GM23338 (cell line): ENCODE data around the gene CYTL1. TPM values are rescaled to one million over a fixed set of nuclear protein-coding genes. Genes with fewer than 3 reads are reported as not detected.

Experiments used
- CREB1 ChIP-seq: fragments of 250-450 bp; sonication (Bioruptor Pico); IDR thresholded peaks from 2 replicates; pipeline ENCODE4 v1.5.0; 2020; ENCODE audit warnings: low read depth, mild to moderate bottlenecking, moderate library complexity
- ETS1 ChIP-seq: IDR thresholded peaks from 2 replicates; pipeline ENCODE4 v1.6.1; 2016; ENCODE audit warnings: antibody characterized with exemption
- JUNB ChIP-seq: IDR thresholded peaks from one replicate; pipeline ENCODE4 v1.6.1; 2016; ENCODE audit warnings: antibody characterized with exemption; ENCODE audit not compliant: unreplicated experiment
- NANOG ChIP-seq: IDR thresholded peaks from 2 replicates; pipeline ENCODE4 v1.6.1; 2016; ENCODE audit warnings: antibody characterized with exemption, borderline replicate concordance
- POLR2AphosphoS5 ChIP-seq: IDR thresholded peaks from 2 replicates; pipeline ENCODE4 v1.6.1; 2016; ENCODE audit warnings: antibody characterized with exemption, low read depth
- STAT1 ChIP-seq: IDR thresholded peaks from one replicate; pipeline ENCODE4 v1.6.1; 2016; ENCODE audit warnings: antibody characterized with exemption; ENCODE audit not compliant: unreplicated experiment
- ZNF114 ChIP-seq: fragments of 250-450 bp; sonication (Bioruptor Pico); IDR thresholded peaks from 2 replicates; pipeline ENCODE4 v1.5.0; 2020; ENCODE audit warnings: mild to moderate bottlenecking, moderate library complexity
- polyA plus RNA-seq: library from polyadenylated mRNA; unstranded; fragments of >200 nt; fragmentation: Nextera tagmentation; extraction: Ambion mirVana; gene quantifications from 2 replicates; pipeline ENCODE4 v1.2.1, GENCODE V29; 2016
- total RNA-seq: library from RNA; depleted of rRNA; stranded (reverse); fragments of >200 nt; shearing (Covaris generic); gene quantifications from 2 replicates; pipeline ENCODE4 v1.2.3, GENCODE V29; 2014
- TF ChIP-seq, protein P1 (sequence below): fragments of 250-450 bp; sonication (Bioruptor Pico); IDR thresholded peaks from 2 replicates; pipeline ENCODE4 v1.5.0; 2020; ENCODE audit warnings: mild to moderate bottlenecking, moderate library complexity
- TF ChIP-seq, protein P2 (sequence below), 2 experiments: fragments of 200-600 bp in 1 of 2; sonication (generic) in 1 of 2; conservative IDR thresholded peaks; 2 replicates each; pipeline versions ENCODE4 v1.5.1 to v1.6.1; 2016 to 2017; ENCODE audit warnings: antibody characterized with exemption in 2 of 2, low read depth in 2 of 2, mild to moderate bottlenecking in 2 of 2, moderate library complexity in 1 of 2

The CYTL1 gene
- total and polyA plus RNA-seq, 2 experiments from 2014 or later = 12.6 to 17.6 TPM

- TF ChIP-seq, protein P1, sequence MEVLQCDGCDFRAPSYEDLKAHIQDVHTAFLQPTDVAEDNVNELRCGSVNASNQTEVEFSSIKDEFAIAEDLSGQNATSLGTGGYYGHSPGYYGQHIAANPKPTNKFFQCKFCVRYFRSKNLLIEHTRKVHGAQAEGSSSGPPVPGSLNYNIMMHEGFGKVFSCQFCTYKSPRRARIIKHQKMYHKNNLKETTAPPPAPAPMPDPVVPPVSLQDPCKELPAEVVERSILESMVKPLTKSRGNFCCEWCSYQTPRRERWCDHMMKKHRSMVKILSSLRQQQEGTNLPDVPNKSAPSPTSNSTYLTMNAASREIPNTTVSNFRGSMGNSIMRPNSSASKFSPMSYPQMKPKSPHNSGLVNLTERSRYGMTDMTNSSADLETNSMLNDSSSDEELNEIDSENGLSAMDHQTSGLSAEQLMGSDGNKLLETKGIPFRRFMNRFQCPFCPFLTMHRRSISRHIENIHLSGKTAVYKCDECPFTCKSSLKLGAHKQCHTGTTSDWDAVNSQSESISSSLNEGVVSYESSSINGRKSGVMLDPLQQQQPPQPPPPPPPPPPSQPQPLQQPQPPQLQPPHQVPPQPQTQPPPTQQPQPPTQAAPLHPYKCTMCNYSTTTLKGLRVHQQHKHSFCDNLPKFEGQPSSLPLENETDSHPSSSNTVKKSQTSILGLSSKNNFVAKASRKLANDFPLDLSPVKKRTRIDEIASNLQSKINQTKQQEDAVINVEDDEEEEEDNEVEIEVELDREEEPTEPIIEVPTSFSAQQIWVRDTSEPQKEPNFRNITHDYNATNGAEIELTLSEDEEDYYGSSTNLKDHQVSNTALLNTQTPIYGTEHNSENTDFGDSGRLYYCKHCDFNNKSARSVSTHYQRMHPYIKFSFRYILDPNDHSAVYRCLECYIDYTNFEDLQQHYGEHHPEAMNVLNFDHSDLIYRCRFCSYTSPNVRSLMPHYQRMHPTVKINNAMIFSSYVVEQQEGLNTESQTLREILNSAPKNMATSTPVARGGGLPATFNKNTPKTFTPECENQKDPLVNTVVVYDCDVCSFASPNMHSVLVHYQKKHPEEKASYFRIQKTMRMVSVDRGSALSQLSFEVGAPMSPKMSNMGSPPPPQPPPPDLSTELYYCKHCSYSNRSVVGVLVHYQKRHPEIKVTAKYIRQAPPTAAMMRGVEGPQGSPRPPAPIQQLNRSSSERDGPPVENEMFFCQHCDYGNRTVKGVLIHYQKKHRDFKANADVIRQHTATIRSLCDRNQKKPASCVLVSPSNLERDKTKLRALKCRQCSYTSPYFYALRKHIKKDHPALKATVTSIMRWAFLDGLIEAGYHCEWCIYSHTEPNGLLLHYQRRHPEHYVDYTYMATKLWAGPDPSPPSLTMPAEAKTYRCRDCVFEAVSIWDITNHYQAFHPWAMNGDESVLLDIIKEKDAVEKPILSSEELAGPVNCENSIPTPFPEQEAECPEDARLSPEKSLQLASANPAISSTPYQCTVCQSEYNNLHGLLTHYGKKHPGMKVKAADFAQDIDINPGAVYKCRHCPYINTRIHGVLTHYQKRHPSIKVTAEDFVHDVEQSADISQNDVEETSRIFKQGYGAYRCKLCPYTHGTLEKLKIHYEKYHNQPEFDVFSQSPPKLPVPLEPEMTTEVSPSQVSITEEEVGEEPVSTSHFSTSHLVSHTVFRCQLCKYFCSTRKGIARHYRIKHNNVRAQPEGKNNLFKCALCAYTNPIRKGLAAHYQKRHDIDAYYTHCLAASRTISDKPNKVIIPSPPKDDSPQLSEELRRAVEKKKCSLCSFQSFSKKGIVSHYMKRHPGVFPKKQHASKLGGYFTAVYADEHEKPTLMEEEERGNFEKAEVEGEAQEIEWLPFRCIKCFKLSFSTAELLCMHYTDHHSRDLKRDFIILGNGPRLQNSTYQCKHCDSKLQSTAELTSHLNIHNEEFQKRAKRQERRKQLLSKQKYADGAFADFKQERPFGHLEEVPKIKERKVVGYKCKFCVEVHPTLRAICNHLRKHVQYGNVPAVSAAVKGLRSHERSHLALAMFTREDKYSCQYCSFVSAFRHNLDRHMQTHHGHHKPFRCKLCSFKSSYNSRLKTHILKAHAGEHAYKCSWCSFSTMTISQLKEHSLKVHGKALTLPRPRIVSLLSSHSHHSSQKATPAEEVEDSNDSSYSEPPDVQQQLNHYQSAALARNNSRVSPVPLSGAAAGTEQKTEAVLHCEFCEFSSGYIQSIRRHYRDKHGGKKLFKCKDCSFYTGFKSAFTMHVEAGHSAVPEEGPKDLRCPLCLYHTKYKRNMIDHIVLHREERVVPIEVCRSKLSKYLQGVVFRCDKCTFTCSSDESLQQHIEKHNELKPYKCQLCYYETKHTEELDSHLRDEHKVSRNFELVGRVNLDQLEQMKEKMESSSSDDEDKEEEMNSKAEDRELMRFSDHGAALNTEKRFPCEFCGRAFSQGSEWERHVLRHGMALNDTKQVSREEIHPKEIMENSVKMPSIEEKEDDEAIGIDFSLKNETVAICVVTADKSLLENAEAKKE (CRISPR knock-in tag) = no peak
- TF ChIP-seq ZNF114 (no peak), CREB1 (no peak), STAT1 (no peak), NANOG (no peak), ETS1 (no peak), POLR2AphosphoS5 (no peak), JUNB (no peak)
- TF ChIP-seq, protein P2, sequence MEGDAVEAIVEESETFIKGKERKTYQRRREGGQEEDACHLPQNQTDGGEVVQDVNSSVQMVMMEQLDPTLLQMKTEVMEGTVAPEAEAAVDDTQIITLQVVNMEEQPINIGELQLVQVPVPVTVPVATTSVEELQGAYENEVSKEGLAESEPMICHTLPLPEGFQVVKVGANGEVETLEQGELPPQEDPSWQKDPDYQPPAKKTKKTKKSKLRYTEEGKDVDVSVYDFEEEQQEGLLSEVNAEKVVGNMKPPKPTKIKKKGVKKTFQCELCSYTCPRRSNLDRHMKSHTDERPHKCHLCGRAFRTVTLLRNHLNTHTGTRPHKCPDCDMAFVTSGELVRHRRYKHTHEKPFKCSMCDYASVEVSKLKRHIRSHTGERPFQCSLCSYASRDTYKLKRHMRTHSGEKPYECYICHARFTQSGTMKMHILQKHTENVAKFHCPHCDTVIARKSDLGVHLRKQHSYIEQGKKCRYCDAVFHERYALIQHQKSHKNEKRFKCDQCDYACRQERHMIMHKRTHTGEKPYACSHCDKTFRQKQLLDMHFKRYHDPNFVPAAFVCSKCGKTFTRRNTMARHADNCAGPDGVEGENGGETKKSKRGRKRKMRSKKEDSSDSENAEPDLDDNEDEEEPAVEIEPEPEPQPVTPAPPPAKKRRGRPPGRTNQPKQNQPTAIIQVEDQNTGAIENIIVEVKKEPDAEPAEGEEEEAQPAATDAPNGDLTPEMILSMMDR (conservative IDR thresholded peaks at IDR 0.05; ENCODE audit: low read depth in 2 of 2) = no peak
These were observed 38.5 kb downstream of the CYTL1 start (continued) for GRCh38 chr4:4980621-4981230.
